H9 (cell line): ENCODE results near the gene SERPINA3. TPM values are rescaled to one million over a fixed set of nuclear protein-coding genes. Genes with fewer than 3 reads are reported as not detected.

Source experiments
- DNase-seq: peaks from one replicate; pipeline ENCODE4 v3.0.0-alpha.2; 2017
- H2AFZ ChIP-seq: one replicate; pipeline ENCODE4 v1.6.1; 2013; ENCODE audit warnings: mild to moderate bottlenecking, low read length, control low read depth, moderate library complexity
- H2AK5ac ChIP-seq: 2 replicates; pipeline ENCODE4 v1.6.1; 2013; ENCODE audit warnings: low read length, control low read depth, mixed read lengths; ENCODE audit not compliant: insufficient read length
- H2BK120ac ChIP-seq: one replicate; pipeline ENCODE4 v1.6.1; 2013; ENCODE audit warnings: low read depth, mild to moderate bottlenecking, low read length, control low read depth, inconsistent platforms; ENCODE audit not compliant: poor library complexity, severe bottlenecking
- H2BK12ac ChIP-seq: 2 replicates; pipeline ENCODE4 v1.6.1; 2013; ENCODE audit warnings: low read length, control low read depth, mixed read lengths, low read depth; ENCODE audit not compliant: insufficient read length
- H2BK15ac ChIP-seq: 2 replicates; pipeline ENCODE4 v1.6.1; 2013; ENCODE audit warnings: low read depth, low read length, control low read depth
- H2BK20ac ChIP-seq: one replicate; pipeline ENCODE4 v1.6.1; 2013; ENCODE audit warnings: low read depth, mild to moderate bottlenecking, low read length, control low read depth, inconsistent platforms; ENCODE audit not compliant: poor library complexity, severe bottlenecking
- H2BK5ac ChIP-seq: 2 replicates; pipeline ENCODE4 v1.6.1; 2013; ENCODE audit warnings: low read length, control low read depth, mixed read lengths; ENCODE audit not compliant: insufficient read length
- H3K14ac ChIP-seq: 2 replicates; pipeline ENCODE4 v1.6.1; 2013; ENCODE audit warnings: low read length, control low read depth; ENCODE audit not compliant: insufficient read depth
- H3K18ac ChIP-seq: 2 replicates; pipeline ENCODE4 v1.6.1; 2013; ENCODE audit warnings: low read depth, mild to moderate bottlenecking, mixed read lengths, low read length, control low read depth; ENCODE audit not compliant: insufficient read length
- H3K23ac ChIP-seq: 2 replicates; pipeline ENCODE4 v1.6.1; 2013; ENCODE audit warnings: low read length, control low read depth, mixed read lengths, low read depth; ENCODE audit not compliant: insufficient read length
- H3K23me2 ChIP-seq: 2 replicates; pipeline ENCODE4 v1.6.1; 2013; ENCODE audit warnings: low read depth, mild to moderate bottlenecking, mixed read lengths, low read length, control low read depth; ENCODE audit not compliant: insufficient read length, poor library complexity, severe bottlenecking
- H3K27ac ChIP-seq: 2 replicates; pipeline ENCODE4 v1.5.1; 2013; ENCODE audit warnings: low read length, control low read depth, mixed read lengths, low read depth; ENCODE audit not compliant: insufficient read length
- H3K27me3 ChIP-seq: 2 replicates; pipeline ENCODE4 v1.6.1; 2013; ENCODE audit warnings: low read length, control low read depth, inconsistent platforms; ENCODE audit not compliant: insufficient read depth
- H3K4ac ChIP-seq: 2 replicates; pipeline ENCODE4 v1.6.1; 2013; ENCODE audit warnings: low read depth, mild to moderate bottlenecking, control low read depth, inconsistent platforms, low read length, moderate library complexity
- H3K4me1 ChIP-seq: 2 replicates; pipeline ENCODE4 v1.6.1; 2013; ENCODE audit warnings: low read length, control low read depth, inconsistent platforms; ENCODE audit not compliant: insufficient read depth
- H3K4me2 ChIP-seq: 2 replicates; pipeline ENCODE4 v1.6.1; 2013; ENCODE audit warnings: low read length, control low read depth, mixed read lengths; ENCODE audit not compliant: insufficient read length, insufficient read depth
- H3K56ac ChIP-seq: 2 replicates; pipeline ENCODE4 v1.6.1; 2013; ENCODE audit warnings: low read depth, mild to moderate bottlenecking, mixed read lengths, low read length, control low read depth; ENCODE audit not compliant: insufficient read length
- H3K79me1 ChIP-seq: 2 replicates; pipeline ENCODE4 v1.6.1; 2013; ENCODE audit warnings: low read depth, mild to moderate bottlenecking, moderate library complexity, low read length, control low read depth, inconsistent platforms; ENCODE audit not compliant: insufficient read depth, poor library complexity, severe bottlenecking
- H3K79me2 ChIP-seq: 2 replicates; pipeline ENCODE4 v1.6.1; 2013; ENCODE audit warnings: low read length, control low read depth, inconsistent platforms; ENCODE audit not compliant: insufficient read depth
- H3K9ac ChIP-seq: 2 replicates; pipeline ENCODE4 v1.6.1; 2013; ENCODE audit warnings: low read length, control low read depth, mixed read lengths; ENCODE audit not compliant: insufficient read length; ENCODE audit errors: extremely low read depth
- H3K9me3 ChIP-seq: one replicate; pipeline ENCODE4 v1.6.1; 2013; ENCODE audit warnings: low read depth, low read length, inconsistent platforms; ENCODE audit not compliant: control insufficient read depth
- H3T11ph ChIP-seq: one replicate; pipeline ENCODE4 v1.6.1; 2013; ENCODE audit warnings: mild to moderate bottlenecking, low read length, control low read depth, inconsistent platforms
- H4K20me1 ChIP-seq: one replicate; pipeline ENCODE4 v1.6.1; 2013; ENCODE audit not compliant: control insufficient read depth, insufficient read length, insufficient read depth
- H4K5ac ChIP-seq: 2 replicates; pipeline ENCODE4 v1.6.1; 2013; ENCODE audit warnings: low read depth, mild to moderate bottlenecking, mixed read lengths, low read length, control low read depth; ENCODE audit not compliant: insufficient read length
- H4K8ac ChIP-seq: replicated peaks from 2 replicates; pipeline ENCODE4 v1.6.1; 2013; ENCODE audit warnings: low read length, control low read depth, mixed read lengths, low read depth; ENCODE audit not compliant: insufficient read length
- H4K91ac ChIP-seq: 2 replicates; pipeline ENCODE4 v1.6.1; 2013; ENCODE audit warnings: low read depth, mild to moderate bottlenecking, moderate library complexity, mixed read lengths, low read length, control low read depth; ENCODE audit not compliant: insufficient read length
- H3K27ac Mint-ChIP-seq, 3 experiments: 2 replicates in 2 of 3; 3 replicates in 1 of 3; pipeline ENCODE4 v1.8.0; 2020 to 2021; ENCODE audit warnings: mixed read lengths in 3 of 3, mild to moderate bottlenecking in 1 of 3, moderate library complexity in 1 of 3
- H3K27me3 Mint-ChIP-seq: 2 replicates; pipeline ENCODE4 v1.8.0; 2021; ENCODE audit warnings: low read depth, mild to moderate bottlenecking, moderate library complexity, mixed read lengths
- H3K36me3 Mint-ChIP-seq, 3 experiments: 2 replicates in 2 of 3; 3 replicates in 1 of 3; pipeline ENCODE4 v1.8.0; 2020 to 2021; ENCODE audit warnings: low read depth in 3 of 3, mixed read lengths in 3 of 3; ENCODE audit not compliant: insufficient read depth in 1 of 3
- H3K4me1 Mint-ChIP-seq, 2 experiments: 2 replicates each; pipeline ENCODE4 v1.8.0; 2020; ENCODE audit warnings: mixed read lengths in 2 of 2
- H3K4me3 Mint-ChIP-seq, 2 experiments: 2 replicates in 1 of 2; 3 replicates in 1 of 2; pipeline ENCODE4 v1.8.0; 2020 to 2021; ENCODE audit warnings: mild to moderate bottlenecking in 2 of 2, mixed read lengths in 2 of 2, moderate library complexity in 1 of 2
- H3K9me3 Mint-ChIP-seq, 2 experiments: 2 replicates in 1 of 2; 3 replicates in 1 of 2; pipeline ENCODE4 v1.8.0; 2020; ENCODE audit warnings: mild to moderate bottlenecking in 2 of 2, mixed read lengths in 2 of 2, moderate library complexity in 1 of 2
- CTCF ChIP-seq: fragments of 200-600 bp; sonication (generic); conservative IDR thresholded peaks from 3 replicates; pipeline ENCODE4 v1.8.0; 2021; ENCODE audit warnings: antibody characterized with exemption, mild to moderate bottlenecking
- WGBS: extraction: QIAGEN DNeasy Blood & Tissue Kit; methylation state at CpG from one replicate; pipeline ENCODE4 v1.1.7; 2013; ENCODE audit warnings: missing lambda C conversion rate, low lambda C conversion rate, mixed read lengths; ENCODE audit not compliant: insufficient read length; ENCODE audit errors: extremely low coverage; 5-methylcytosine and 5-hydroxymethylcytosine counted together
- total RNA-seq: library from RNA; stranded (reverse); gene quantifications from 2 replicates; pipeline ENCODE4 v1.2.1, GENCODE V29; 2021

The SERPINA3 gene
- total RNA-seq, 1 experiment from 2014 or later: not detected

DNA sequence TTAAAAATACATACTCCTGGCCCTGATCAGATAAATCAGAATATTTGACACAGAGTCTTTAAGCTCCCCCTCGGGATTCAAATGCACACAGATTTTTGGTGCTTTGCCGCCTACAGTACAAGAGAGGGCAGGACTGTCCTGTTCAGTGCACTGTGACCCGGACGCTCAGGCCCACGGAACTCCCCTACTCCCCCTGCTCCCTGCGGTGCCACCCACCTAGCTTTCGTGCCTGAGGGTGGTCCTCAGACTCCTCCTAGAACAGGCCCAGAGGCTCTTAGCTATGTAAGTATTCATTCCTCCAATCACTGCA, 13.7 kb upstream of the SERPINA3 start:
- Histone ChIP-seq H2BK20ac (no peak overlapping the region), H3K4me1 (0 out of 2 replicates have a peak, but pooled peaks cover 2% of the 10 kb centered on the region), H3K4ac (no peak overlapping the region), H4K91ac (no peak overlapping the region), H4K8ac (no peak overlapping the region), H3K27me3 (no peaks in the 10 kb centered on the region), H4K5ac (no peak overlapping the region), H3K4me2 (no peak overlapping the region), H3K14ac (no peak overlapping the region), H3K79me1 (no peaks in the 10 kb centered on the region), H3K27ac (no peak overlapping the region), H3K9me3 (no peaks in the 10 kb centered on the region), H4K20me1 (no peaks in the 10 kb centered on the region), H2BK5ac (no peak overlapping the region), H3K23me2 (no peaks in the 10 kb centered on the region), H2BK12ac (no peak overlapping the region), H2AFZ (no peak overlapping the region), H3T11ph (no peak overlapping the region), H3K56ac (no peak overlapping the region), H3K9ac (no peak overlapping the region), H2AK5ac (no peak overlapping the region), H2BK15ac (no peak overlapping the region), H3K18ac (no peak overlapping the region), H3K79me2 (no peaks in the 10 kb centered on the region), H3K23ac (no peak overlapping the region), H2BK120ac (no peak overlapping the region)
- Mint-ChIP-seq H3K27ac (no peak overlapping the region; a peak in 1 of 7 replicates), H3K4me1 (peaks cover 20 to 24% of the 10 kb centered on the region in 2 experiments), H3K9me3 (no peaks in the 10 kb centered on the region), H3K36me3 (peaks cover 0 to 5% (median 0%) of the 10 kb centered on the region in 3 experiments; a peak in 3 of 7 replicates), H3K4me3 (no peak overlapping the region), H3K27me3 (peaks cover 20% of the 10 kb centered on the region)
- DNase-seq: no peak
- WGBS: no CpG with 5 or more reads among the region's 7 CpGs
- TF ChIP-seq CTCF: no peak
